ENCODE data around the gene DPP8.

DPP8 gene

GRCh38 chr15:65396965-65397317 lies 120.5 kb downstream of the DPP8 start:
- H2AFZ ChIP-seq (ENCODE audit: low read length), result no peak overlapping the region
- H3K4me3 ChIP-seq (ENCODE audit: low read depth, low read length, poor library complexity, severe bottlenecking), result no peak overlapping the region
- no peaks in the 10 kb centered on the region for H3F3A ChIP-seq (ENCODE audit: insufficient read depth, low read length)
- TF ChIP-seq CTCF (IDR thresholded peaks at IDR 0.05; ENCODE audit: low read length) (no peak), EZH2 (IDR thresholded peaks at IDR 0.05; ENCODE audit: borderline replicate concordance, low read length) (no peak)
- no peaks in the 10 kb centered on the region for H4K20me1 ChIP-seq (ENCODE audit: insufficient read depth, low read length)
- no peak overlapping the region for H3K9ac ChIP-seq (ENCODE audit: low read length)
- no peaks in the 10 kb centered on the region for H3K36me3 ChIP-seq (ENCODE audit: insufficient read depth, low read length)
- H3K4me1 ChIP-seq (ENCODE audit: insufficient read depth, low read length, severe bottlenecking), result no peaks in the 10 kb centered on the region
- H3K27ac ChIP-seq (ENCODE audit: low read depth, low read length, poor library complexity, severe bottlenecking), result no peak overlapping the region
- H3K4me2 ChIP-seq (ENCODE audit: low read length), result no peak overlapping the region
- H3K9me2 ChIP-seq (ENCODE audit: low read depth, low read length), result no peaks in the 10 kb centered on the region
- no peaks in the 10 kb centered on the region for H3K9me3 ChIP-seq (ENCODE audit: low read length)
- H3K79me2 ChIP-seq (ENCODE audit: insufficient read depth, low read length), result no peaks in the 10 kb centered on the region
- H3K27me3 ChIP-seq (ENCODE audit: insufficient read depth, low read length), result no peaks in the 10 kb centered on the region

- no peak overlapping the region for H3K9ac ChIP-seq (ENCODE audit: low read length)
- no peak for TF ChIP-seq CTCF (IDR thresholded peaks at IDR 0.05; ENCODE audit: low read length)
- TF ChIP-seq EZH2 (IDR thresholded peaks at IDR 0.05; ENCODE audit: borderline replicate concordance, low read length), result no peak
- H3F3A ChIP-seq (ENCODE audit: insufficient read depth, low read length), result no peaks in the 10 kb centered on the region
- H2AFZ ChIP-seq (ENCODE audit: low read length), result no peak overlapping the region
- no peaks in the 10 kb centered on the region for H4K20me1 ChIP-seq (ENCODE audit: insufficient read depth, low read length)
- no peaks in the 10 kb centered on the region for H3K36me3 ChIP-seq (ENCODE audit: insufficient read depth, low read length)
- no peaks in the 10 kb centered on the region for H3K9me2 ChIP-seq (ENCODE audit: low read depth, low read length)
- H3K79me2 ChIP-seq (ENCODE audit: insufficient read depth, low read length), result no peaks in the 10 kb centered on the region
- H3K4me2 ChIP-seq (ENCODE audit: low read length), result no peak overlapping the region
- no peaks in the 10 kb centered on the region for H3K4me1 ChIP-seq (ENCODE audit: insufficient read depth, low read length, severe bottlenecking)
- H3K27me3 ChIP-seq (ENCODE audit: insufficient read depth, low read length), result no peaks in the 10 kb centered on the region
- H3K9me3 ChIP-seq (ENCODE audit: low read length), result no peaks in the 10 kb centered on the region
- no peak overlapping the region for H3K4me3 ChIP-seq (ENCODE audit: low read depth, low read length, poor library complexity, severe bottlenecking)
- no peak overlapping the region for H3K27ac ChIP-seq (ENCODE audit: low read depth, low read length, poor library complexity, severe bottlenecking)
Measured at GRCh38 chr15:65396283-65396964, 121.1 kb downstream of the DPP8 start.

GRCh38 chr15:65395567-65396202 lies 121.8 kb downstream of the DPP8 start:
- Histone ChIP-seq H3K27ac (ENCODE audit: low read depth, low read length, poor library complexity, severe bottlenecking) (no peak overlapping the region), H3K79me2 (ENCODE audit: insufficient read depth, low read length) (no peaks in the 10 kb centered on the region), H3K27me3 (ENCODE audit: insufficient read depth, low read length) (no peaks in the 10 kb centered on the region), H3K4me3 (ENCODE audit: low read depth, low read length, poor library complexity, severe bottlenecking) (no peak overlapping the region), H3F3A (ENCODE audit: insufficient read depth, low read length) (no peaks in the 10 kb centered on the region), H3K36me3 (ENCODE audit: insufficient read depth, low read length) (no peaks in the 10 kb centered on the region), H3K4me2 (ENCODE audit: low read length) (no peak overlapping the region), H3K9me3 (ENCODE audit: low read length) (no peaks in the 10 kb centered on the region), H2AFZ (ENCODE audit: low read length) (no peak overlapping the region), H3K4me1 (ENCODE audit: insufficient read depth, low read length, severe bottlenecking) (no peaks in the 10 kb centered on the region), H3K9me2 (ENCODE audit: low read depth, low read length) (no peaks in the 10 kb centered on the region), H4K20me1 (ENCODE audit: insufficient read depth, low read length) (no peaks in the 10 kb centered on the region), H3K9ac (ENCODE audit: low read length) (no peak overlapping the region)
- TF ChIP-seq CTCF (IDR thresholded peaks at IDR 0.05; ENCODE audit: low read length), result no peak
- no peak for TF ChIP-seq EZH2 (IDR thresholded peaks at IDR 0.05; ENCODE audit: borderline replicate concordance, low read length)

Measured in OCI-LY1 (cell line).